Spleen (tissue), 7 donors: ENCODE results near the gene GPR152.

ENCODE experiments used
- POLR2A ChIP-seq, 3 donors: fragments of 450-650 bp; IDR thresholded peaks; one replicate each; pipeline ENCODE4 v1.5.1; 2017; ENCODE audit warnings: antibody characterized with exemption in 3 of 3, mild to moderate bottlenecking in 1 of 3
- TF ChIP-seq, protein P1 (sequence below), 11 experiments: fragments of 200-600 bp in 7 of 11; fragments of 450-650 bp in 4 of 11; sonication (generic) in 4 of 11; IDR thresholded peaks in 8 of 11; conservative IDR thresholded peaks in 3 of 11; 1 replicate in 7 of 11; 2 replicates in 4 of 11; pipeline versions ENCODE4 v1.4.0 to v1.8.0; 2016 to 2021; ENCODE audit warnings: antibody characterized with exemption in 11 of 11, inconsistent platforms in 4 of 11, mild to moderate bottlenecking in 1 of 11
- donor health status: DM: no; HTN: no; CAD: no; lungs with moderate emphysema.
- donor health status: DM: no; HTN: no; CAD: no.
- donor health status: DM: no; HTN: no; CAD: no.

- TF ChIP-seq, protein P1, sequence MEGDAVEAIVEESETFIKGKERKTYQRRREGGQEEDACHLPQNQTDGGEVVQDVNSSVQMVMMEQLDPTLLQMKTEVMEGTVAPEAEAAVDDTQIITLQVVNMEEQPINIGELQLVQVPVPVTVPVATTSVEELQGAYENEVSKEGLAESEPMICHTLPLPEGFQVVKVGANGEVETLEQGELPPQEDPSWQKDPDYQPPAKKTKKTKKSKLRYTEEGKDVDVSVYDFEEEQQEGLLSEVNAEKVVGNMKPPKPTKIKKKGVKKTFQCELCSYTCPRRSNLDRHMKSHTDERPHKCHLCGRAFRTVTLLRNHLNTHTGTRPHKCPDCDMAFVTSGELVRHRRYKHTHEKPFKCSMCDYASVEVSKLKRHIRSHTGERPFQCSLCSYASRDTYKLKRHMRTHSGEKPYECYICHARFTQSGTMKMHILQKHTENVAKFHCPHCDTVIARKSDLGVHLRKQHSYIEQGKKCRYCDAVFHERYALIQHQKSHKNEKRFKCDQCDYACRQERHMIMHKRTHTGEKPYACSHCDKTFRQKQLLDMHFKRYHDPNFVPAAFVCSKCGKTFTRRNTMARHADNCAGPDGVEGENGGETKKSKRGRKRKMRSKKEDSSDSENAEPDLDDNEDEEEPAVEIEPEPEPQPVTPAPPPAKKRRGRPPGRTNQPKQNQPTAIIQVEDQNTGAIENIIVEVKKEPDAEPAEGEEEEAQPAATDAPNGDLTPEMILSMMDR (IDR thresholded peaks at IDR 0.05 in 8 of 11, conservative IDR thresholded peaks at IDR 0.05 in 3 of 11) = no peak
- TF ChIP-seq POLR2A (IDR thresholded peaks at IDR 0.05) = no peak
Observed at GRCh38 chr11:67500484-67500821, 47.9 kb upstream of the GPR152 start.
